Measurements from ENCODE around the gene GRB10. TPM values are rescaled to one million over a fixed set of nuclear protein-coding genes. Genes with fewer than 3 reads are reported as not detected.
"Not testable (repeated sequence)": the region's sequence is repeated elsewhere in the genome, so short reads cannot be mapped to it uniquely, and the experiment has no call there.

Gene GRB10
- total and polyA plus RNA-seq, 3 experiments from 2014 or later, result 0.20 to 0.49 (median 0.20) TPM

DNA sequence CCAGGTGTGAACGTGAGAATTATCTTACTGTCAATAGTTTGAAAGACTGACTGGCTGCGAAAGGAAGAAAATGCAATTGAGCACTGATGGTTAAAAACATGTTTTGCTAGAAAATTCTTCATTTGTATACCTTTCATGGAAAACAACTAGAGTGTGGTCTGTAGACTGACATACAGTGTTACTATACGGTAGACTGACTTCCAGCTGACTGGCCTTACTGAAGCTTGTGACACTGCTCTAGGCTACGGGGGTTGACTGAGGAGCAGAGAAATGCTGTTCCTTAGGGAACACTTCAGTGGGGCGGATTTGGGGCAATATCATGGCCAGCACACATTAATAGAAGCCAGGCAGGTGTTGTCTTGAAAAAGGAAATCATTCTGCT lies 191.6 kb downstream of the GRB10 start:
- no peak for DNase-seq
- no peak overlapping the region for H3K27ac ChIP-seq (ENCODE audit: low read depth, low read length)
- H3K27me3 ChIP-seq (ENCODE audit: insufficient read depth, low read length, poor library complexity, severe bottlenecking), result no peaks in the 10 kb centered on the region
- no peaks in the 10 kb centered on the region for H3K36me3 ChIP-seq (ENCODE audit: insufficient read depth, low read length)
- Mint-ChIP-seq H3K27me3 (peaks cover 8 to 45% of the 10 kb centered on the region in 2 donors), H3K4me3 (no peak overlapping the region), H3K4me1 (peaks cover 8 to 21% (median 18%) of the 10 kb centered on the region in 3 donors), H3K9me3 (no peaks in the 10 kb centered on the region), H3K27ac (no peak overlapping the region), H3K36me3 (peaks cover 0 to 7% (median 0%) of the 10 kb centered on the region in 3 donors)
- no peak overlapping the region for H3K4me3 ChIP-seq (ENCODE audit: low read length)
- CTCF ChIA-PET, result interaction anchor here (1.5 kb wide), 1 partner anchor 123 kb away, joined by 5 read pairs; no protein-coding TSS in a partner anchor
- H3K4me1 ChIP-seq (ENCODE audit: insufficient read depth, low read length), result no peaks in the 10 kb centered on the region
- POLR2A ChIA-PET, result no interaction called here
- H3K9me3 ChIP-seq (ENCODE audit: low read length), result no peaks in the 10 kb centered on the region

DNA sequence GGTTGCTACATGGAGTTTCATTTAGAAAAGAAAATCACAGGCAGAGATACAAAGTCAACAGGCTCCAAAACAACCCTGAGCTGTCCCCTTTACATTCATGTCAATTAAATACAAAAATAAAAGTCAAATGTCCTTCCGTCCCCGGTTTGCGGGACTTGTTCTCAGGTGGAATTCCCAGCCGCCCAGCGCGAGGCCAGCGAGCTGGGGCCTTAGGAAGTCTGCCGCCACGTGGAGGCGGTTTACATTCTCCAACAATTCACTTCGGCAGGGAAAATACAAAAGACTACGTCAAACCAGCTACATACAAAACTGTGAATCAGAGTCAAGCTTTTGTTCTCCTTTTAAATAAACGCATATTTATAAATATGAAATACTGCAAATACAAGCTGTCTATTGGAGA lies 192.2 kb downstream of the GRB10 start:
- Mint-ChIP-seq H3K36me3 (peaks cover 0 to 7% (median 0%) of the 10 kb centered on the region in 3 donors), H3K4me3 (no peak overlapping the region), H3K9me3 (peaks cover 0 to under 1% (median 0%) of the 10 kb centered on the region in 5 donors), H3K27me3 (peaks cover 8 to 45% of the 10 kb centered on the region in 2 donors), H3K4me1 (peaks cover 6 to 20% (median 17%) of the 10 kb centered on the region in 3 donors), H3K27ac (no peak overlapping the region)
- H3K27ac ChIP-seq (ENCODE audit: low read depth, low read length), result no peak overlapping the region
- H3K27me3 ChIP-seq (ENCODE audit: insufficient read depth, low read length, poor library complexity, severe bottlenecking), result no peaks in the 10 kb centered on the region
- CTCF ChIA-PET, result interaction anchor here (1.5 kb wide), 1 partner anchor 123 kb away, joined by 5 read pairs; no protein-coding TSS in a partner anchor
- no peaks in the 10 kb centered on the region for H3K9me3 ChIP-seq (ENCODE audit: low read length)
- H3K4me3 ChIP-seq (ENCODE audit: low read length), result no peak overlapping the region
- H3K36me3 ChIP-seq (ENCODE audit: insufficient read depth, low read length), result no peaks in the 10 kb centered on the region
- H3K4me1 ChIP-seq (ENCODE audit: insufficient read depth, low read length), result no peaks in the 10 kb centered on the region
- POLR2A ChIA-PET, result no interaction called here
- no peak for DNase-seq

DNA sequence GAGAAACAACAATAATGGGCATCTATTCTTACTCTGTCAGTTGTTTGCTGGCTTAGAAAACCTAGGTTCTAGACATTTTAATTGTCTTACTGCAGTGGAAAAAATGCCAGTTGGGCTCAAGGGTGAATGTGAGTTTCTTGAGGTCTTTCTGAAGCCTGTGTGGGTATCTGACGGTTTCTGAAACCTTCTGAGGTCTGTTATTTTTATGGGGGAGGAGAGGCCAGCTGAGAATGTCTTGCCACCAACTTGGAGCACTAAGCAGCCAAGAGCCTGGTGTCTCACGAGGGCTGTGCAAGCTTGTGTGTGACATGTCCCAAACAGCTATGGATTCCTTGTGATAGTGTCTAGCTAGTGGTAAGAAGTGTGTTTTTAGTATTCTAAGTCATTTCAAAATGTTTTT lies 193.3 kb downstream of the GRB10 start:
- H3K4me3 ChIP-seq (ENCODE audit: low read length), result no peak overlapping the region
- H3K27me3 ChIP-seq (ENCODE audit: insufficient read depth, low read length, poor library complexity, severe bottlenecking), result no peaks in the 10 kb centered on the region
- peaks cover 0 to 7% (median 0%) of the 10 kb centered on the region in 3 donors for H3K36me3 Mint-ChIP-seq
- no peak overlapping the region for H3K4me3 Mint-ChIP-seq
- no peaks in the 10 kb centered on the region for H3K9me3 ChIP-seq (ENCODE audit: low read length)
- no peaks in the 10 kb centered on the region for H3K36me3 ChIP-seq (ENCODE audit: insufficient read depth, low read length)
- no peaks in the 10 kb centered on the region for H3K4me1 ChIP-seq (ENCODE audit: insufficient read depth, low read length)
- peaks cover 9 to 45% of the 10 kb centered on the region in 2 donors for H3K27me3 Mint-ChIP-seq
- peaks cover 0 to 2% (median 0%) of the 10 kb centered on the region in 5 donors for H3K9me3 Mint-ChIP-seq
- CTCF ChIA-PET, result interaction anchor here (1.5 kb wide), 1 partner anchor 121 kb away, joined by 5 read pairs; no protein-coding TSS in a partner anchor
- POLR2A ChIA-PET, result no interaction called here
- no peak for DNase-seq
- no peak overlapping the region for H3K27ac Mint-ChIP-seq
- H3K27ac ChIP-seq (ENCODE audit: low read depth, low read length), result no peak overlapping the region
- H3K4me1 Mint-ChIP-seq, result peaks cover 0 to 8% (median 5%) of the 10 kb centered on the region in 3 donors

DNA sequence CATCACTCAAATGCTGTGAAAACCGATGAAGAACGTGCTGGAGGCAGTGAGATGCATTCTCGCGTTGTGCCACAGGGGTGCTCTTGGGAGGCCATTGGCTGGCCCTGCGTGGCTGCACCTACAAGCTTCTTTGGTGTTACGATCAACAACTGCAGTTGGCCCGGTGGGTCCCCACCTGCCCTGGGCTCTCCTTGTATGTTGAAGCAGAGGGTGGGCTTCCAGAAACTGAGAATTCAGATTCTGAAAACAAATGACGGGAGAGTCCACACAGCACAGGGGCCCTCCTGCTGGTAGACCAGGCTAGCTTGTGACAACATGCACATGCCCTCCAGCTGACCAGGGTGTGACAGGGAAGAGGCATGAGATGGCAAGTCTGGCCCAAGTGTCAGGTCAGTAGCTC lies 193.8 kb downstream of the GRB10 start:
- H3K9me3 Mint-ChIP-seq, result peaks cover 1 to 6% (median 2%) of the 10 kb centered on the region in 5 donors
- Histone ChIP-seq H3K4me1 (ENCODE audit: insufficient read depth, low read length) (no peaks in the 10 kb centered on the region), H3K27me3 (ENCODE audit: insufficient read depth, low read length, poor library complexity, severe bottlenecking) (no peaks in the 10 kb centered on the region), H3K36me3 (ENCODE audit: insufficient read depth, low read length) (no peaks in the 10 kb centered on the region), H3K9me3 (ENCODE audit: low read length) (peaks cover 2% of the 10 kb centered on the region), H3K27ac (ENCODE audit: low read depth, low read length) (no peak overlapping the region), H3K4me3 (ENCODE audit: low read length) (no peak overlapping the region)
- no peak for DNase-seq
- H3K27me3 Mint-ChIP-seq, result peaks cover 9 to 45% of the 10 kb centered on the region in 2 donors
- H3K4me1 Mint-ChIP-seq, result peaks cover 0 to 4% (median under 1%) of the 10 kb centered on the region in 3 donors
- POLR2A ChIA-PET, result no interaction called here
- peaks cover 0 to 9% (median 0%) of the 10 kb centered on the region in 3 donors for H3K36me3 Mint-ChIP-seq
- CTCF ChIA-PET, result no interaction called here
- H3K27ac Mint-ChIP-seq, result no peak overlapping the region
- no peak overlapping the region for H3K4me3 Mint-ChIP-seq

DNA sequence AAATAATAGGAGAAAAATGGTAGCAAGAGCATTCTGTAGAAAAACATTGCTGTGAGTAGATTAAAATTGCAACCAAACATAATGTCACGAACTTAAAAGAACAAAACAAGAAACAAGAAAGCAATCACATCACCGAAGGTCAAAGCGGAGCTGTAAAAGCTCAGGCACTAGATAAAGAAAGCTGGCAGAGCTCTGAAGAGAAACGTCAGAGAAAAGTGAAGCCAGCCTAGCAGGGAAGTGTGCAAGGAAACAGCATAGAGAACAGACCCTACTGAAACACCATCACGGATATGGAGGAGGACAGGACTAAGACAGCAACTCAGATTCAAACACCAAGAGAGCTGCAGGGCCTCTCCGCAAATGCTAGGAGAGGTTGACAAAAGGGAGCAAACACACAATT lies 195.0 kb downstream of the GRB10 start:
- Histone ChIP-seq H3K9me3 (ENCODE audit: low read length) (peaks cover 3% of the 10 kb centered on the region), H3K36me3 (ENCODE audit: insufficient read depth, low read length) (no peaks in the 10 kb centered on the region), H3K27me3 (ENCODE audit: insufficient read depth, low read length, poor library complexity, severe bottlenecking) (no peaks in the 10 kb centered on the region), H3K4me1 (ENCODE audit: insufficient read depth, low read length) (no peaks in the 10 kb centered on the region), H3K4me3 (ENCODE audit: low read length) (no peak overlapping the region), H3K27ac (ENCODE audit: low read depth, low read length) (no peak overlapping the region)
- Mint-ChIP-seq H3K4me3 (no peak overlapping the region), H3K9me3 (peaks cover 11 to 17% (median 12%) of the 10 kb centered on the region in 5 donors), H3K36me3 (peaks cover 0 to 20% (median 0%) of the 10 kb centered on the region in 3 donors), H3K27me3 (peaks cover 15 to 42% of the 10 kb centered on the region in 2 donors), H3K27ac (no peak overlapping the region), H3K4me1 (no peaks in the 10 kb centered on the region)
- DNase-seq, result no peak
- ChIA-PET POLR2A (no interaction called here), CTCF (interaction anchor here (1.1 to 1.2 kb wide), 2 partner anchors 8 to 120 kb away, joined by 3 to 4 read pairs; no protein-coding TSS in a partner anchor)

DNA sequence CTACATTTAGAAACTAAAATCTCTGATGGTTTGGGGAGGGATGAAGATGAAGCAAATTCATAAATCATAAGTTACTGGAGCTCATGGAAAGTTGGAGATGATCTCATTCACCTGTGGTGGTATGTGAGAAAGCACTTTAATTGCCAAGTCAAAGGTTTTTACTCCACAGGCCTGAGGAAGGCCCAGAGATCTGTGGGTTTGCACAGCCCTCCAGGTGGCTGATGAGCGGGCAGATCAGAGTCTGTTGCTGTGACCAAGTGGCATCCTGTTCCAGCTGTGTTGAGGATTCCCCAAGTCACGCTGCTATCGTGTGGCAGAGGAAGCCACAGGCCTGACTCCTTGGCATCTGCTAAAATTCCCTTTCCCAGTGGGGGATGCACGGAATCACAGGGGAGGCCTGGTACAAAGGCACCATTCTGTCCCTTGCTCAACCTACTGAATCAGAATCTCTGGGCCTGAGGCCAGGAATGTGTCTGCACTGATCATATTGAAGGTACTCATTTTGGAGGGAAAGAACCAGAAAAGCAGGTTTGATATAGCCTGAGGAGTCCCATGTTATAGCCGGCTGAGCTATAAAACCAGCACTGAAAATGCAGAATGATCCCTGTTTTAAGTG lies 197.8 kb downstream of the GRB10 start:
- no peak overlapping the region for H3K4me3 ChIP-seq (ENCODE audit: low read length)
- H3K36me3 ChIP-seq (ENCODE audit: insufficient read depth, low read length), result no peaks in the 10 kb centered on the region
- no peak for DNase-seq
- H3K9me3 Mint-ChIP-seq, result peaks cover 16 to 21% (median 20%) of the 10 kb centered on the region in 5 donors
- ChIA-PET CTCF (interaction anchor here (1.6 kb wide), 1 partner anchor 48 kb away, joined by 5 read pairs; no protein-coding TSS in a partner anchor), POLR2A (no interaction called here)
- no peak overlapping the region for H3K4me3 Mint-ChIP-seq
- H3K27ac ChIP-seq (ENCODE audit: low read depth, low read length), result no peak overlapping the region
- H3K27ac Mint-ChIP-seq, result no peak overlapping the region
- no peaks in the 10 kb centered on the region for H3K27me3 ChIP-seq (ENCODE audit: insufficient read depth, low read length, poor library complexity, severe bottlenecking)
- peaks cover 3% of the 10 kb centered on the region for H3K9me3 ChIP-seq (ENCODE audit: low read length)
- no peaks in the 10 kb centered on the region for H3K4me1 ChIP-seq (ENCODE audit: insufficient read depth, low read length)
- H3K27me3 Mint-ChIP-seq, result peaks cover 20 to 33% of the 10 kb centered on the region in 2 donors
- H3K4me1 Mint-ChIP-seq, result no peaks in the 10 kb centered on the region
- peaks cover 0 to 30% (median 0%) of the 10 kb centered on the region in 3 donors for H3K36me3 Mint-ChIP-seq

DNA sequence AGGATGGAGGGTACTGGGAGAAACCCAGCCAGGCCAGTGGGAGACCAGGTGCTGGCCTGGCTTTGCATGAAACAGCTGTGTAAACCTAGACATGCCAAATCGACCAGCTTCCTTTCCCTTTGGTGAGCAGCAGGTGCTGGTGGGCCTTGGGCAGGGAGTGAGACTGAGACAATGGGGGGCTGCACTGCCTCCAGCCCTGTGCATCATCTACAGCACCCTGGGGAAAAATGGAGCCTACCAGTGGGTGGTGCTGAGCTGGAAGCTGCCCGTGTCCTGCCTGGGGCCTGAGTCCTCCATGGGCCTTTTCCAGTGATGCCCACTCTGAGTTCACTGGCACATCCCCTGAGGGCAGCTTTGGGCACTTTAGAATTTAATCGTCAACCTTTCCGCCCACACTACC lies 198.3 kb downstream of the GRB10 start:
- POLR2A ChIA-PET, result no interaction called here
- Histone ChIP-seq H3K9me3 (ENCODE audit: low read length) (peaks cover 3% of the 10 kb centered on the region), H3K27me3 (ENCODE audit: insufficient read depth, low read length, poor library complexity, severe bottlenecking) (no peaks in the 10 kb centered on the region), H3K36me3 (ENCODE audit: insufficient read depth, low read length) (no peaks in the 10 kb centered on the region), H3K4me1 (ENCODE audit: insufficient read depth, low read length) (no peaks in the 10 kb centered on the region), H3K4me3 (ENCODE audit: low read length) (no peak overlapping the region), H3K27ac (ENCODE audit: low read depth, low read length) (no peak overlapping the region)
- CTCF ChIA-PET, result interaction anchor here (1.6 kb wide), 1 partner anchor 49 kb away, joined by 5 read pairs; no protein-coding TSS in a partner anchor
- H3K27ac Mint-ChIP-seq, result no peak overlapping the region
- H3K9me3 Mint-ChIP-seq, result peaks cover 16 to 21% (median 20%) of the 10 kb centered on the region in 5 donors
- DNase-seq, result no peak
- peaks cover 0 to 30% (median 0%) of the 10 kb centered on the region in 3 donors for H3K36me3 Mint-ChIP-seq
- H3K4me1 Mint-ChIP-seq, result no peaks in the 10 kb centered on the region
- no peak overlapping the region for H3K4me3 Mint-ChIP-seq
- peaks cover 20 to 30% of the 10 kb centered on the region in 2 donors for H3K27me3 Mint-ChIP-seq

DNA sequence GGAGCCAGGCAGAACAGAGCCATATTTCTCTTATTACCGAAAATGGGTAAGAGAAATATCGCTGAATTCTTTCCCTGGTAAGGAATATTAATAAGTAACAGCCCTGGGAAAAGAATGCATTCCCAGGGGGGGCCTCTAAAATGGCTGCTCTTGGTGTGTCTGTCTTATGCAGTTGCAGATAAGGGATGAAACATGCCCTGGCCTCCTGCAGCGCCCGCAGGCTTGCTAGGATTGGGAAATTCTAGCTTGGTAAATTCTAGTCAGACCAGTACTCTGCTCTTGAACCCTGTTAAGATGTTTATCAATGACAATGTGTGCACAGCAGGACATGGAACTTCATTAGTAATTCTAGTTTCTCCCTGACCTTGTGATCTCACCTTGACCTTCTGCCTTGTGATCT lies 199.4 kb downstream of the GRB10 start:
- H3K27ac Mint-ChIP-seq; H3K9me3 ChIP-seq (ENCODE audit: low read length); H3K27ac ChIP-seq (ENCODE audit: low read depth, low read length); DNase-seq; H3K27me3 ChIP-seq (ENCODE audit: insufficient read depth, low read length, poor library complexity, severe bottlenecking); H3K4me3 Mint-ChIP-seq; H3K36me3 ChIP-seq (ENCODE audit: insufficient read depth, low read length); H3K4me1 ChIP-seq (ENCODE audit: insufficient read depth, low read length); POLR2A ChIA-PET; H3K4me3 ChIP-seq (ENCODE audit: low read length); H3K4me1 Mint-ChIP-seq: not testable (repeated sequence)
- H3K27me3 Mint-ChIP-seq, result peaks cover 17 to 26% of the 10 kb centered on the region in 2 donors
- CTCF ChIA-PET, result interaction anchor here (1.6 kb wide), 1 partner anchor 50 kb away, joined by 5 read pairs; no protein-coding TSS in a partner anchor
- peaks cover 17 to 21% (median 20%) of the 10 kb centered on the region in 5 donors for H3K9me3 Mint-ChIP-seq
- peaks cover 0 to 30% (median 0%) of the 10 kb centered on the region in 3 donors for H3K36me3 Mint-ChIP-seq

All from CD8-positive, alpha-beta memory T cell (primary cell).